Measurements from ENCODE around the gene EPHA10.

The EPHA10 gene

GRCh38 chr1:37671261-37671660, 93.7 kb downstream of the EPHA10 start:
- Histone ChIP-seq H3K27me3 (ENCODE audit: control insufficient read depth, insufficient read depth, low read length) (no peaks in the 10 kb centered on the region), H3K9ac (no peak overlapping the region), H3K4me3 (ENCODE audit: low read depth, low read length) (no peak overlapping the region), H3K79me2 (no peaks in the 10 kb centered on the region), H3K4me1 (no peaks in the 10 kb centered on the region), H3K36me3 (ENCODE audit: control insufficient read depth, insufficient read depth, low read length) (no peaks in the 10 kb centered on the region), H2AFZ (no peak overlapping the region), H3K4me2 (ENCODE audit: low read length) (no peak overlapping the region), H3K27ac (no peak overlapping the region), H3K9me3 (ENCODE audit: control insufficient read depth, low read length) (no peaks in the 10 kb centered on the region)
- TF ChIP-seq, protein P1, sequence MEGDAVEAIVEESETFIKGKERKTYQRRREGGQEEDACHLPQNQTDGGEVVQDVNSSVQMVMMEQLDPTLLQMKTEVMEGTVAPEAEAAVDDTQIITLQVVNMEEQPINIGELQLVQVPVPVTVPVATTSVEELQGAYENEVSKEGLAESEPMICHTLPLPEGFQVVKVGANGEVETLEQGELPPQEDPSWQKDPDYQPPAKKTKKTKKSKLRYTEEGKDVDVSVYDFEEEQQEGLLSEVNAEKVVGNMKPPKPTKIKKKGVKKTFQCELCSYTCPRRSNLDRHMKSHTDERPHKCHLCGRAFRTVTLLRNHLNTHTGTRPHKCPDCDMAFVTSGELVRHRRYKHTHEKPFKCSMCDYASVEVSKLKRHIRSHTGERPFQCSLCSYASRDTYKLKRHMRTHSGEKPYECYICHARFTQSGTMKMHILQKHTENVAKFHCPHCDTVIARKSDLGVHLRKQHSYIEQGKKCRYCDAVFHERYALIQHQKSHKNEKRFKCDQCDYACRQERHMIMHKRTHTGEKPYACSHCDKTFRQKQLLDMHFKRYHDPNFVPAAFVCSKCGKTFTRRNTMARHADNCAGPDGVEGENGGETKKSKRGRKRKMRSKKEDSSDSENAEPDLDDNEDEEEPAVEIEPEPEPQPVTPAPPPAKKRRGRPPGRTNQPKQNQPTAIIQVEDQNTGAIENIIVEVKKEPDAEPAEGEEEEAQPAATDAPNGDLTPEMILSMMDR (IDR thresholded peaks at IDR 0.05), result no peak

DNA sequence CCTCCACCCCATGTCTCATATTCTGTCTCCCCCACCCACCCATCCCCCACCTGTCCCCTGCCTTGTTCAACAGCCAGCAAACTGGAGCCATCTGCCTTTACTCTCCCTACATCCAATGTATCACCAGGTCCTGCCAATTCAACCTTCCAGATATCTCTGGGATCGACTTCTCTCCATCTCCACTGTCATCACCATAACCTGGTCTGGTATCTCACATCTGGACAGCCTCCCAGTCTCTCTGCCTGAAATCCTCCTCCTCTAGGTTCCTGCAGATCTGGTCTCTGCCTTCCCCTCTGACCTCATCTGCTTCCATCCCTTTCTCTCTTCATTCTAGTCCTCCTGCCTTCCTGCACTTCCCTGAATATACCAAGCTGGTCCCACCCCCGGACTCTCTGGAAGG, 94.8 kb downstream of the EPHA10 start:
- Histone ChIP-seq H3K4me3 (ENCODE audit: low read depth, low read length) (no peak overlapping the region), H3K27ac (no peak overlapping the region), H3K4me1 (no peaks in the 10 kb centered on the region), H3K36me3 (ENCODE audit: control insufficient read depth, insufficient read depth, low read length) (no peaks in the 10 kb centered on the region), H3K79me2 (no peaks in the 10 kb centered on the region), H3K9me3 (ENCODE audit: control insufficient read depth, low read length) (no peaks in the 10 kb centered on the region), H3K9ac (no peak overlapping the region), H3K4me2 (ENCODE audit: low read length) (no peak overlapping the region), H3K27me3 (ENCODE audit: control insufficient read depth, insufficient read depth, low read length) (no peaks in the 10 kb centered on the region), H2AFZ (no peak overlapping the region)
- TF ChIP-seq, protein P1 (IDR thresholded peaks at IDR 0.05), result no peak

GRCh38 chr1:37667023-37667671, 97.8 kb downstream of the EPHA10 start:
- H3K36me3 ChIP-seq (ENCODE audit: control insufficient read depth, insufficient read depth, low read length), result no peaks in the 10 kb centered on the region
- TF ChIP-seq, protein P1 (IDR thresholded peaks at IDR 0.05), result no peak
- H3K79me2 ChIP-seq, result no peaks in the 10 kb centered on the region
- no peak overlapping the region for H3K27ac ChIP-seq
- H3K4me1 ChIP-seq, result no peaks in the 10 kb centered on the region
- H3K27me3 ChIP-seq (ENCODE audit: control insufficient read depth, insufficient read depth, low read length), result no peaks in the 10 kb centered on the region
- H3K9ac ChIP-seq, result no peak overlapping the region
- no peaks in the 10 kb centered on the region for H3K9me3 ChIP-seq (ENCODE audit: control insufficient read depth, low read length)
- no peak overlapping the region for H3K4me2 ChIP-seq (ENCODE audit: low read length)
- no peak overlapping the region for H2AFZ ChIP-seq
- no peak overlapping the region for H3K4me3 ChIP-seq (ENCODE audit: low read depth, low read length)

GRCh38 chr1:37666241-37666867, 98.6 kb downstream of the EPHA10 start:
- no peaks in the 10 kb centered on the region for H3K36me3 ChIP-seq (ENCODE audit: control insufficient read depth, insufficient read depth, low read length)
- H3K4me1 ChIP-seq, result no peaks in the 10 kb centered on the region
- H2AFZ ChIP-seq, result no peak overlapping the region
- TF ChIP-seq, protein P1 (IDR thresholded peaks at IDR 0.05), result no peak
- H3K27ac ChIP-seq, result no peak overlapping the region
- H3K79me2 ChIP-seq, result no peaks in the 10 kb centered on the region
- H3K9me3 ChIP-seq (ENCODE audit: control insufficient read depth, low read length), result no peaks in the 10 kb centered on the region
- no peaks in the 10 kb centered on the region for H3K27me3 ChIP-seq (ENCODE audit: control insufficient read depth, insufficient read depth, low read length)
- no peak overlapping the region for H3K4me3 ChIP-seq (ENCODE audit: low read depth, low read length)
- no peak overlapping the region for H3K4me2 ChIP-seq (ENCODE audit: low read length)
- no peak overlapping the region for H3K9ac ChIP-seq

Measured in parathyroid adenoma (tissue), 2 donors.